Mesendoderm (in vitro differentiated cells): ENCODE measurements around the gene DPYD.

Experiments
- DNase-seq: peaks from one replicate; pipeline ENCODE4 v3.0.0; 2013
- H2AK5ac ChIP-seq: 2 replicates; pipeline ENCODE4 v1.6.1; 2013; ENCODE audit warnings: low read length, inconsistent platforms
- H2BK120ac ChIP-seq: 2 replicates; pipeline ENCODE4 v1.6.1; 2013; ENCODE audit warnings: low read depth, mild to moderate bottlenecking, low read length, moderate library complexity, mixed read lengths
- H2BK15ac ChIP-seq: replicated peaks from 2 replicates; pipeline ENCODE4 v1.6.1; 2013; ENCODE audit warnings: low read depth, mild to moderate bottlenecking, moderate library complexity
- H2BK5ac ChIP-seq: 2 replicates; pipeline ENCODE4 v1.6.1; 2013; ENCODE audit warnings: low read length, inconsistent platforms
- H3K18ac ChIP-seq: 2 replicates; pipeline ENCODE4 v1.6.1; 2013; ENCODE audit warnings: mild to moderate bottlenecking, low read length, mixed read lengths
- H3K23ac ChIP-seq: one replicate; pipeline ENCODE4 v1.6.1; 2013; ENCODE audit warnings: low read length
- H3K27ac ChIP-seq: 2 replicates; pipeline ENCODE4 v1.5.1; 2013; ENCODE audit warnings: low read depth, mild to moderate bottlenecking, inconsistent platforms, low read length, moderate library complexity
- H3K27me3 ChIP-seq: 2 replicates; pipeline ENCODE4 v1.6.1; 2013; ENCODE audit warnings: low read length, control low read depth, mild to moderate bottlenecking, inconsistent platforms; ENCODE audit not compliant: insufficient read depth, poor library complexity
- H3K36me3 ChIP-seq: 2 replicates; pipeline ENCODE4 v1.6.1; 2013; ENCODE audit warnings: low read length, inconsistent platforms; ENCODE audit not compliant: control insufficient read depth, insufficient read depth
- H3K4ac ChIP-seq: one replicate; pipeline ENCODE4 v1.6.1; 2013; ENCODE audit warnings: low read depth, mild to moderate bottlenecking, low read length, moderate library complexity
- H3K4me1 ChIP-seq: 2 replicates; pipeline ENCODE4 v1.6.1; 2013; ENCODE audit warnings: low read depth, low read length, inconsistent platforms; ENCODE audit not compliant: control insufficient read depth
- H3K4me2 ChIP-seq: 2 replicates; pipeline ENCODE4 v1.6.1; 2013; ENCODE audit warnings: low read length
- H3K4me3 ChIP-seq: 2 replicates; pipeline ENCODE4 v1.5.1; 2013; ENCODE audit warnings: mild to moderate bottlenecking, low read length
- H3K56ac ChIP-seq: one replicate; pipeline ENCODE4 v1.6.1; 2013; ENCODE audit warnings: low read length
- H3K79me1 ChIP-seq: 2 replicates; pipeline ENCODE4 v1.6.1; 2013; ENCODE audit warnings: low read length, inconsistent platforms
- H3K79me2 ChIP-seq: 2 replicates; pipeline ENCODE4 v1.6.1; 2013; ENCODE audit warnings: mild to moderate bottlenecking, low read length; ENCODE audit not compliant: control insufficient read depth, insufficient read depth
- H3K9ac ChIP-seq: 2 replicates; pipeline ENCODE4 v1.6.1; 2013; ENCODE audit warnings: low read length, inconsistent platforms
- H4K5ac ChIP-seq: one replicate; pipeline ENCODE4 v1.6.1; 2013; ENCODE audit warnings: low read length
- H4K8ac ChIP-seq: one replicate; pipeline ENCODE4 v1.6.1; 2013; ENCODE audit warnings: low read depth, mild to moderate bottlenecking, control low read depth, low read length, moderate library complexity
- WGBS: extraction: QIAGEN DNeasy Blood & Tissue Kit; methylation state at CpG from one replicate; pipeline ENCODE4 v1.1.7; 2013; ENCODE audit warnings: low lambda C conversion rate, missing lambda C conversion rate; ENCODE audit not compliant: insufficient coverage; ENCODE audit errors: extremely low coverage; 5-methylcytosine and 5-hydroxymethylcytosine counted together

The DPYD gene

DNA sequence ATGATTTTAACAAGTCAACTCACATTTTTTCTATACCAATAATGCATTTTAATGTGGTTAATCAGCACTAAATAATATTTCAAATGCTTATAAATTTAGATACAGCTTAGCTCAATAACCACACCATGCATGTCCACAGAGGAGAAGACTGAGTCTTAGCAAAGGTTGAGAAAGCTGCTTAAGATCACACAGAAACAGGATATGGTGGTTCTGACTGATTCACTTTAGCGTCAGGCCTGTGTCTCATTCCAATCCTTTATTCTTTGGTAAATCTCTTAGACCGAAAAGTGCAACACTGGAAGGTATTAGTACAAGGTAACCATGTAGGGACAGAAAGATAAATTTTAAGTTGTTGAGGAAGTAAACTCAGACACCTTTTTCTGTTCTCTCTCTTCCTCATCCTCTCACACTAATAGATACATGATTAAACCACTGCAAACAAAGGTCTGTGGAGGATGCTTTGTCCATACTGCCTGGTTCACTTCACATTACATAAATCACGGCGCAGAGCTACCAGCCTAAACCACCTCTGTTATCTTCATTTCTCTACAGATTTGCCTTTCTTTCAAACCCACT, 139.0 kb downstream of the DPYD start:
- H3K23ac ChIP-seq = no peak overlapping the region
- no peak overlapping the region for H3K4ac ChIP-seq
- no CpG with 5 or more reads among the region's 4 CpGs for WGBS
- no peak overlapping the region for H3K9ac ChIP-seq
- H3K79me2 ChIP-seq = no peaks in the 10 kb centered on the region
- no peak overlapping the region for H2BK15ac ChIP-seq
- no peak for DNase-seq
- H3K4me1 ChIP-seq = no peaks in the 10 kb centered on the region
- no peak overlapping the region for H3K56ac ChIP-seq
- H3K4me3 ChIP-seq = no peak overlapping the region
- H2BK120ac ChIP-seq = no peak overlapping the region
- H3K79me1 ChIP-seq = no peaks in the 10 kb centered on the region
- no peak overlapping the region for H3K27ac ChIP-seq
- no peaks in the 10 kb centered on the region for H3K27me3 ChIP-seq
- no peak overlapping the region for H4K8ac ChIP-seq
- H4K5ac ChIP-seq = no peak overlapping the region
- no peak overlapping the region for H2BK5ac ChIP-seq
- no peak overlapping the region for H3K4me2 ChIP-seq
- no peak overlapping the region for H2AK5ac ChIP-seq
- H3K18ac ChIP-seq = no peak overlapping the region
- no peaks in the 10 kb centered on the region for H3K36me3 ChIP-seq

DNA sequence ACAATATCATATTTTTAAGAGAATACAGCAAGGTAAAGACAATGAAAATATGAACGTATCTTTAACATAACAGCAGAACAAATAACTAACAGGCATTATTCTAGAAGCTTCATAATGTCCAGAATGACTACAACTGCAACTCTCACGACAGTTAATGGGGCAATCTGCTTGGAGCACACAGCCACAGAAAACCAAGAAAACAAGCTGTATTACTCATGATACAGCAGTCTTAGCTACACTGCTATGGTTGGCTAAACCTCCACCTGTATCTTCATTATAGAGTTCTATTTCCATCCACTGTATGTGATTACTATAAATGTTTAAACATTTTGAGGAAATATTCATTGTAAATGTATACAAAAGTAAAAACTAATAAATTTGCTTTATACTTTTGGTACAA, 139.9 kb downstream of the DPYD start:
- Histone ChIP-seq H3K4ac (no peak overlapping the region), H3K9ac (no peak overlapping the region), H3K79me1 (no peaks in the 10 kb centered on the region), H3K4me1 (no peaks in the 10 kb centered on the region), H3K79me2 (no peaks in the 10 kb centered on the region), H3K56ac (no peak overlapping the region), H2BK120ac (no peak overlapping the region), H2BK15ac (no peak overlapping the region), H3K27ac (no peak overlapping the region), H2BK5ac (no peak overlapping the region), H2AK5ac (no peak overlapping the region), H3K18ac (no peak overlapping the region), H3K4me3 (no peak overlapping the region), H4K8ac (no peak overlapping the region), H4K5ac (no peak overlapping the region), H3K27me3 (no peaks in the 10 kb centered on the region), H3K23ac (no peak overlapping the region), H3K36me3 (no peaks in the 10 kb centered on the region), H3K4me2 (no peak overlapping the region)
- DNase-seq = no peak
- no CpG with 5 or more reads among the region's 2 CpGs for WGBS

DNA sequence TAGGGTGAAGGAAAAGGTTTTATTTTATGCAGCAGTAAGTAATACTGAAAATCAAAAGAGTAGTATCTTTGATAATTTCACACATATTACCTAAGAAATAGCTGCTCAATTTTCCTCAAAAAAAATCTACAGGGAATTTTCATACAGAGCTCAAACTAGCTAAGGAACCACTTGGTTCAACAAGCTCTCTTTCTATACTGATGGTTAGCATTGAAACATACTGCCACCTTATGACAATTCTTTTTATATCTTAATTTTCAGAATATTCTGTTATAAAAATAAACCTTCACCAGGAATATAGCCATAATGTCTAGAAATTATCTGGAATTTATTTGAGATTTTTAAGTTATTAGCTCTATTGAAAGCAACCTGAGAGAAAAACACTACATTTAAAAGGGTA, 142.1 kb downstream of the DPYD start:
- Histone ChIP-seq H2BK5ac (no peak overlapping the region), H3K4me1 (no peaks in the 10 kb centered on the region), H3K79me2 (no peaks in the 10 kb centered on the region), H2BK15ac (no peak overlapping the region), H3K9ac (no peak overlapping the region), H3K56ac (no peak overlapping the region), H2AK5ac (no peak overlapping the region), H3K4ac (no peak overlapping the region), H3K27me3 (no peaks in the 10 kb centered on the region), H3K4me2 (no peak overlapping the region), H3K36me3 (no peaks in the 10 kb centered on the region), H2BK120ac (no peak overlapping the region), H3K18ac (no peak overlapping the region), H3K4me3 (no peak overlapping the region), H4K5ac (no peak overlapping the region), H4K8ac (no peak overlapping the region), H3K27ac (no peak overlapping the region), H3K79me1 (no peaks in the 10 kb centered on the region), H3K23ac (no peak overlapping the region)
- DNase-seq = no peak

DNA sequence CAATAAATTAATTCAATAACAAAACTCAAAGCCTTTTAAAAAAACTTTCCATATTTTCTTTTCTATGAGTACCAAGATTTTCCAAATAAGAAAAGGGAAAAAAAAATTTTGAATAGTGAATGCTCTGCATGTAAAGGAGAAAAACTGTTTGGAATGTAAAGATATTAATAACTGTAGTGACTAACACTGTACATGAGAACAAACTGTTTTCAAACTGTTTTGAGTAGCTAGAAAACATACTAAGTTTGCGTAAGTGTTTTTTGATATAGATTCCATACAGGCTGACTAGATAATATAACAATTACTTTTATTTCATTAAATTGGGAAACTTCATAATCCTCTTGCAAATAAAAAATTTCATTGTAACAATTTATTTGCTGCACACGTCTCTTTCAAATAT, 150.5 kb downstream of the DPYD start:
- no peak overlapping the region for H2BK120ac ChIP-seq

DNA sequence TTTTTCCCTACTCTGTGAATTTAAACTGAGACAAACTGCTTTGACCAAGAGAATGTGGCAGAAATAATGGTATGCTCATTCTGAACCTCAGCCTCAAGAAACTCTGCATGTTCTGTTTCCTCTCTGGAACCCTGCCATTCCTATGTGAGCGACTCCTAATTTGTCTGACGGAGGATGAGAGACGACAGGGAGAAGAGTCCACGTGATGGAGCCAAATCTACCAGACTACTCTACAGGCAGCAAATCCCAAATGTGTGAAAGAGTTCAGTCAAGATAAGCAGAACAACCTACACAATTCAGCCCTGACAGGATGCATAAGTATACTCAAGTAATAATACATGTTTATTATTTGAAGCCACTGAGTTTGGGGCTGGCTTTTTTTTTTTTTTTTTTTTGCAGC, 153.5 kb downstream of the DPYD start:
- H2BK120ac ChIP-seq = no peak overlapping the region
- no peaks in the 10 kb centered on the region for H3K79me2 ChIP-seq
- H2BK5ac ChIP-seq = no peak overlapping the region
- no peak overlapping the region for H2AK5ac ChIP-seq
- no peak overlapping the region for H2BK15ac ChIP-seq
- WGBS = no CpG with 5 or more reads among the region's 4 CpGs
- no peak overlapping the region for H3K9ac ChIP-seq
- no peak overlapping the region for H3K23ac ChIP-seq
- no peak for DNase-seq
- H3K36me3 ChIP-seq = no peaks in the 10 kb centered on the region
- no peaks in the 10 kb centered on the region for H3K79me1 ChIP-seq
- H3K27me3 ChIP-seq = no peaks in the 10 kb centered on the region
- no peak overlapping the region for H3K27ac ChIP-seq
- H4K8ac ChIP-seq = no peak overlapping the region
- H4K5ac ChIP-seq = no peak overlapping the region
- no peaks in the 10 kb centered on the region for H3K4me1 ChIP-seq
- no peak overlapping the region for H3K4ac ChIP-seq
- H3K4me3 ChIP-seq = no peak overlapping the region
- no peak overlapping the region for H3K18ac ChIP-seq
- H3K4me2 ChIP-seq = no peak overlapping the region
- no peak overlapping the region for H3K56ac ChIP-seq

More for the DNA sequence above, 150.5 kb downstream of the DPYD start:
- Histone ChIP-seq H3K4me3 (no peak overlapping the region), H3K79me2 (no peaks in the 10 kb centered on the region), H4K8ac (no peak overlapping the region), H3K79me1 (no peaks in the 10 kb centered on the region), H3K9ac (no peak overlapping the region), H3K27ac (no peak overlapping the region), H4K5ac (no peak overlapping the region), H2AK5ac (no peak overlapping the region), H3K23ac (no peak overlapping the region), H3K27me3 (no peaks in the 10 kb centered on the region), H3K56ac (no peak overlapping the region), H2BK15ac (no peak overlapping the region), H3K4me1 (no peaks in the 10 kb centered on the region), H3K36me3 (no peaks in the 10 kb centered on the region), H3K4ac (no peak overlapping the region), H3K4me2 (no peak overlapping the region), H3K18ac (no peak overlapping the region), H2BK5ac (no peak overlapping the region)
- 100% methylated on average over 1 of the region's 2 CpGs for WGBS
- DNase-seq = no peak

DNA sequence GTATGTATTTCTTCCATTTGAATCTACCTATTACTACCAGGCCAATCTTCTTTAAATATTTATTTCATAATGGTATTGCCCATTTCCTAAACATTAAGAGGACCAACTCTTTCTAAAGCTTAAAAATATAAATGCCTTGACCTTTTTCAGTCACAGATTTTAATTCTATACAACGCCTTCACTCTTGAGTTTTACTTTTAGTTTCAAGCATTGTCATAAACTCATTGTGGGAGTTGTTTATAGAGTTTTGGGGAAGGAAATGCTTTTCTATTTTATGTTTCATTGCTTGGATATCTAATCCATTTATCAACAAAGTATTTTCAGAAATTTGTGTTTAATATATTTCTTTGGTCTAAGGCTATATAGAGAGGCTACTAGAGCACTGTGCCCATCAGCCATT, 155.8 kb downstream of the DPYD start:
- no peak overlapping the region for H3K27ac ChIP-seq
- no peak overlapping the region for H3K9ac ChIP-seq
- H2BK120ac ChIP-seq = no peak overlapping the region
- no peak for DNase-seq
- no peak overlapping the region for H3K4me2 ChIP-seq
- no peak overlapping the region for H3K18ac ChIP-seq
- WGBS = no CpG with 5 or more reads among the region's 1 CpG
- no peak overlapping the region for H2BK15ac ChIP-seq
- no peaks in the 10 kb centered on the region for H3K27me3 ChIP-seq
- H4K8ac ChIP-seq = no peak overlapping the region
- H3K4ac ChIP-seq = no peak overlapping the region
- no peak overlapping the region for H2BK5ac ChIP-seq
- no peak overlapping the region for H3K23ac ChIP-seq
- no peak overlapping the region for H3K56ac ChIP-seq
- no peak overlapping the region for H4K5ac ChIP-seq
- no peak overlapping the region for H3K4me3 ChIP-seq
- H3K79me2 ChIP-seq = no peaks in the 10 kb centered on the region
- no peak overlapping the region for H2AK5ac ChIP-seq
- H3K36me3 ChIP-seq = no peaks in the 10 kb centered on the region
- H3K79me1 ChIP-seq = no peaks in the 10 kb centered on the region
- H3K4me1 ChIP-seq = no peaks in the 10 kb centered on the region
